ENCODE data around the gene RNU6-9.

DNA sequence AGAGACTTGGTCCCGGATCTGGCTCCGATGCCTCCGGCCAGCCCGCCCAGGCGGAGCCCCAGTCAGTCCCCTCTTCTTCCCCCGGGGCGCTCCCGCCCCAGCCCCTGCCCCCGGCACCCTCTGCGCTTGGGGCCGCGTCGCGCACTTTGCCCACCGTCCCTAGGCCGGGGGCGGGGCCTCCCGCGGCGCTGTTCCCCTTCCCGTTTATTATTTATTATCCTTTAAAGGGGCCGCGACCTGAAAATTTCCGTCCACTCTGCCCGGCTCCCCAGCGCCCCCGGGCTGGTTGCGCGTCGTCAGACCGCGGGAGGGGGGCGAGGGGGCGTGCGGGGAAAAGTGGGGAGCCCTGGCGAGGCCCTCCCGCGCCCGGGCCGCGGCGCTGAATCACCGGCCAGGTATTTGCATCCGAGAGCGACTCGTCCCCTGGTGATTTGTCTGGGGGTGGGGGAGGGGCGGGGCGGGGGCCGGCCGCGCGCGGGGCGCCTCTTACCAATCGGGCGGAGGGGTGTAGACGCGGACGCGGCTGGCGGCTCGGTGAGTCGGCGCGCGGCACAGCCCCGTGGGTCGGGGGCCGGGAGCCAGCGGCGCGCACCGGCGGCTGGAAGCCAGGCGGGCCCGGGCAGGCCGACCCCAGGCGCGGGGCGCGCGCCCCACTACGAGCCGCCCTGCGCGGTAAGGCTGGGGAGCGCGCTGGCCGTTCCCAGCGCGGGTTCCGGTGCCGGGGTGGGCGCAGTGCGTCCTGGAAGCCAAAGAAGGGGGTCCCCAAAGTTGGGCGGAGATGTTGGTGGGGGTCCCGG lies 32.4 kb downstream of the RNU6-9 start, which contains the start of gene ARID3A:
- no peak for TF ChIP-seq EZH2 (IDR thresholded peaks at IDR 0.05; ENCODE audit: insufficient read depth, poor library complexity, severe bottlenecking)
- no peak for TF ChIP-seq EZH2phosphoT487 (IDR thresholded peaks at IDR 0.05; ENCODE audit: insufficient read depth, low read depth)
